CD4-positive, alpha-beta T cell (primary cell): ENCODE measurements around the gene NYAP2. TPM values are rescaled to one million over a fixed set of nuclear protein-coding genes. Genes with fewer than 3 reads are reported as not detected.

Experiments
- ATAC-seq: fragments of 200-7000 bp; cut with Tn5 transposase; one replicate; pipeline ENCODE4 v1.10.0; 2022; ENCODE audit warnings: mild to moderate bottlenecking; ENCODE audit not compliant: poor library complexity
- CTCF ChIA-PET: fragments of 350-600 bp; sonication (Branson Sonifier 250); formaldehyde crosslinking; loops from one replicate; lab custom pipeline; 2021; ENCODE audit warnings: antibody characterized with exemption, inconsistent platforms; lab: Charles Lee
- POLR2A ChIA-PET: fragments of 350-600 bp; sonication (Branson Sonifier 250); formaldehyde crosslinking; loops from one replicate; lab custom pipeline; 2021; ENCODE audit warnings: antibody characterized with exemption, inconsistent platforms; lab: Charles Lee
- DNase-seq, 14 experiments: peaks; one replicate each; pipeline ENCODE4 v3.0.0-alpha.2; 2013 to 2020; ENCODE audit warnings: mixed read lengths in 2 of 14
- H3K27ac ChIP-seq, 2 donors: one replicate each; pipeline versions ENCODE4 v1.5.1 to v1.7.0; 2013; ENCODE audit warnings: low read length in 2 of 2, low read depth in 1 of 2, mild to moderate bottlenecking in 1 of 2
- H3K27me3 ChIP-seq, 2 experiments: 1 replicate in 1 of 2; 2 replicates in 1 of 2; pipeline versions ENCODE4 v1.6.1 to v1.7.0; 2013; ENCODE audit warnings: low read length in 2 of 2, control low read depth in 1 of 2, mild to moderate bottlenecking in 1 of 2, moderate library complexity in 1 of 2; ENCODE audit not compliant: insufficient read depth in 2 of 2, control insufficient read depth in 1 of 2
- H3K36me3 ChIP-seq: one replicate; pipeline ENCODE4 v1.6.1; 2013; ENCODE audit warnings: low read length, control low read depth; ENCODE audit not compliant: insufficient read depth
- H3K4me1 ChIP-seq: one replicate; pipeline ENCODE4 v1.6.1; 2013; ENCODE audit warnings: low read length, control low read depth; ENCODE audit not compliant: insufficient read depth
- H3K4me3 ChIP-seq: one replicate; pipeline ENCODE4 v1.5.1; 2013; ENCODE audit warnings: mild to moderate bottlenecking, low read length, moderate library complexity
- H3K9me3 ChIP-seq, 2 experiments: 1 replicate in 1 of 2; 2 replicates in 1 of 2; pipeline versions ENCODE4 v1.6.1 to v1.7.0; 2013; ENCODE audit warnings: low read length in 2 of 2, mild to moderate bottlenecking in 2 of 2, control low read depth in 1 of 2, moderate library complexity in 1 of 2; ENCODE audit not compliant: control insufficient read depth in 1 of 2, insufficient read depth in 1 of 2
- H3K27ac Mint-ChIP-seq: one replicate; pipeline ENCODE4 v1.8.0; 2020; ENCODE audit warnings: mixed read lengths
- H3K27me3 Mint-ChIP-seq: one replicate; pipeline ENCODE4 v1.8.0; 2021; ENCODE audit warnings: mixed read lengths
- H3K36me3 Mint-ChIP-seq: one replicate; pipeline ENCODE4 v1.8.0; 2021; ENCODE audit warnings: low read depth, mixed read lengths
- H3K4me1 Mint-ChIP-seq: one replicate; pipeline ENCODE4 v1.8.0; 2021; ENCODE audit warnings: low read depth, mixed read lengths
- H3K4me3 Mint-ChIP-seq: one replicate; pipeline ENCODE4 v1.8.0; 2020; ENCODE audit warnings: mild to moderate bottlenecking, mixed read lengths
- H3K9me3 Mint-ChIP-seq: one replicate; pipeline ENCODE4 v1.8.0; 2020; ENCODE audit warnings: mixed read lengths
- CTCF ChIP-seq: fragments of 200-600 bp; IDR thresholded peaks from one replicate; pipeline ENCODE4 v1.8.0; 2022; ENCODE audit warnings: antibody characterized with exemption, mild to moderate bottlenecking
- intact Hi-C, 2 experiments: fragments of 100-400 bp; cut with DNase I in 1 of 2; cut with micrococcal nuclease in 1 of 2; formaldehyde crosslinking; loops; one replicate each; pipeline versions ENCODE4 v1.15.1 to v1.9.0; 2023 to 2025; cut with DNase I, micrococcal nuclease
- total RNA-seq, 174 experiments: library from RNA in 2 of 174; stranded (reverse) in 2 of 174; gene quantifications; one replicate each; pipeline ENCODE4 v1.2.3 and lab custom pipeline; 2021 to 2026

NYAP2 gene
- total RNA-seq, 2 experiments from 2014 or later, result not detected

DNA sequence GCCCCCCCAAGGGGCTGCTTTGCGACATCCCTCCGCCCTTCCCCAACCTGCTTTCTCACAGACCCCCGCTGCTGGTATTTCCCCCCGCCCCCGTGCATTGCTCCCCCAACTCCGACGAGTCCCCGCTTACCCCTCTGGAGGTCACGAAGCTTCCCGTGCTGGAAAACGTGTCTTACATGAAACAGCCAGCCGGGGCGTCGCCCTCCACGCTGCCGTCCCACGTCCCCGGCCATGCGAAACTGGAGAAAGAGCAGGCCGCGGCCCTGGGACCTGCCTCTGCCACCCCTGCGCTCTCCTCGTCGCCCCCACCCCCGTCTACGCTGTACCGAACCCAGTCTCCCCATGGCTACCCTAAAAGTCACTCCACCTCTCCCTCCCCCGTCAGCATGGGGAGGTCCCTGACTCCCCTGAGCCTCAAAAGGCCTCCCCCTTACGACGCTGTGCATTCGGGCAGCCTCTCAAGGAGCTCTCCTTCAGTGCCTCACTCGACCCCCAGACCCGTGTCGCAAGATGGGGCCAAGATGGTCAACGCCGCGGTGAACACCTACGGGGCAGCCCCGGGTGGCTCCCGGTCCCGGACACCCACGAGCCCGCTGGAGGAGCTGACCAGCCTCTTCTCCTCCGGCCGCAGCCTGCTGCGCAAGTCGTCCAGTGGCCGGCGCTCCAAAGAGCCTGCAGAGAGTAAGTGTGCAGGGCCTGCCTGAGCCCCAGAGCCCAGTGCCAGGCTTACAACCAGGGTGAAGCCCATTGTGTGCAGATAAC, 183.0 kb downstream of the NYAP2 start:
- Mint-ChIP-seq H3K4me3 (no peak overlapping the region), H3K27me3 (peaks cover 24% of the 10 kb centered on the region), H3K36me3 (no peaks in the 10 kb centered on the region), H3K9me3 (no peaks in the 10 kb centered on the region), H3K27ac (no peak overlapping the region), H3K4me1 (no peaks in the 10 kb centered on the region)
- ChIA-PET POLR2A (no interaction called here), CTCF (no interaction called here)
- H3K27me3 ChIP-seq, result no peaks in the 10 kb centered on the region
- no peaks in the 10 kb centered on the region for H3K36me3 ChIP-seq
- H3K4me3 ChIP-seq, result no peak overlapping the region
- ATAC-seq (no peak), DNase-seq (peak in 1 of 14 experiments; percentile 7)
- H3K9me3 ChIP-seq, result peaks cover 0 to 12% of the 10 kb centered on the region in 2 experiments
- no peak for TF ChIP-seq CTCF
- H3K4me1 ChIP-seq, result no peaks in the 10 kb centered on the region
- intact Hi-C loops, result no loop called here
- H3K27ac ChIP-seq, result no peak overlapping the region

DNA sequence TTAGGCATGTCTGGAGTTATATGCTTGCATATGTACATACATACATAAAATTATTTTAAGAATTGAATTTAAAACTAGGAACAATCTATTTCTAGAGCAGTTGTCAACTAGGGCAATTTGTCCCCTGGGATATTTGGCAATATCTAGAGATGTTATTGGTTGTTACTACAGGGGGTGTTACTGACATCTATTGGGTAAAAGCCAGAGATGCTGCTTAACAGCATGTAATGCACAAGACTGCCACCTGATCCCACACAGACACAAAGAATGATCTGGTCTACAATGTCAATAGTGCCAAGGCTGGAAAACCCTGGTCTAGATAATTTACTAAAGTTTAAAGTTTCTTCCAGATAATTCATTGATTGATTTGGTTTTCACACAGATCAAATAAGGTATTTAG, 185.3 kb downstream of the NYAP2 start:
- intact Hi-C loops, result no loop called here
- no peak for TF ChIP-seq CTCF
- Histone ChIP-seq H3K9me3 (peaks cover 0 to 12% of the 10 kb centered on the region in 2 experiments), H3K36me3 (no peaks in the 10 kb centered on the region), H3K27ac (no peak overlapping the region), H3K4me3 (no peak overlapping the region), H3K4me1 (no peaks in the 10 kb centered on the region), H3K27me3 (peaks cover 0 to under 1% of the 10 kb centered on the region in 2 experiments)
- H3K4me3 Mint-ChIP-seq, result no peak overlapping the region
- DNase-seq, result no peak
- no peaks in the 10 kb centered on the region for H3K36me3 Mint-ChIP-seq
- peaks cover 5% of the 10 kb centered on the region for H3K27me3 Mint-ChIP-seq
- ATAC-seq, result no peak
- ChIA-PET CTCF (interaction anchor here (0.6 kb wide), 1 partner anchor 1629 kb away, joined by 3 read pairs; no protein-coding TSS in a partner anchor), POLR2A (no interaction called here)
- no peaks in the 10 kb centered on the region for H3K9me3 Mint-ChIP-seq
- no peaks in the 10 kb centered on the region for H3K4me1 Mint-ChIP-seq
- H3K27ac Mint-ChIP-seq, result no peak overlapping the region

- Histone ChIP-seq H3K36me3 (no peaks in the 10 kb centered on the region), H3K9me3 (no peaks in the 10 kb centered on the region), H3K27ac (no peak overlapping the region), H3K4me3 (no peak overlapping the region), H3K4me1 (no peaks in the 10 kb centered on the region), H3K27me3 (peaks cover 0 to 2% of the 10 kb centered on the region in 2 experiments)
- CTCF ChIA-PET, result no interaction called here
- POLR2A ChIA-PET, result no interaction called here
- Mint-ChIP-seq H3K4me1 (no peaks in the 10 kb centered on the region), H3K27me3 (no peaks in the 10 kb centered on the region), H3K4me3 (no peak overlapping the region), H3K36me3 (no peaks in the 10 kb centered on the region), H3K27ac (no peak overlapping the region), H3K9me3 (no peaks in the 10 kb centered on the region)
- ATAC-seq, result no peak
- TF ChIP-seq CTCF, result no peak
- intact Hi-C loops, result no loop called here
- DNase-seq, result no peak
Observed at GRCh38 chr2:225590932-225591331, 191.4 kb downstream of the NYAP2 start.
